Liver (tissue), 9 donors: ENCODE data around the gene RUNX1. TPM values are rescaled to one million over a fixed set of nuclear protein-coding genes. Genes with fewer than 3 reads are reported as not detected.

Source experiments
- DNase-seq: peaks from one replicate; pipeline ENCODE4 v3.0.0-alpha.2; 2017; ENCODE audit warnings: low spot score
- H3K27ac ChIP-seq, 2 donors: one replicate each; pipeline ENCODE4 v1.7.0; 2013; ENCODE audit warnings: inconsistent platforms in 2 of 2, low read length in 2 of 2, control low read depth in 1 of 2, low read depth in 1 of 2, mild to moderate bottlenecking in 1 of 2
- H3K27me3 ChIP-seq, 4 donors: one replicate each; pipeline versions ENCODE4 v1.6.1 to v1.7.0; 2013; ENCODE audit warnings: low read length in 3 of 4, inconsistent platforms in 1 of 4, mild to moderate bottlenecking in 1 of 4, moderate library complexity in 1 of 4; ENCODE audit not compliant: control insufficient read depth in 4 of 4, insufficient read depth in 4 of 4
- H3K36me3 ChIP-seq, 4 donors: one replicate each; pipeline versions ENCODE4 v1.6.1 to v1.7.0; 2013; ENCODE audit warnings: low read length in 3 of 4, mild to moderate bottlenecking in 3 of 4, low read depth in 1 of 4, moderate library complexity in 1 of 4; ENCODE audit not compliant: control insufficient read depth in 4 of 4, insufficient read depth in 3 of 4
- H3K4me1 ChIP-seq, 4 donors: one replicate each; pipeline versions ENCODE4 v1.6.1 to v1.7.0; 2013; ENCODE audit warnings: low read length in 3 of 4, mild to moderate bottlenecking in 3 of 4, moderate library complexity in 1 of 4; ENCODE audit not compliant: control insufficient read depth in 4 of 4, insufficient read depth in 4 of 4
- H3K4me3 ChIP-seq, 3 donors: one replicate each; pipeline versions ENCODE4 v1.6.1 to v1.7.0; 2013; ENCODE audit warnings: low read length in 3 of 3, control low read depth in 1 of 3, low read depth in 1 of 3, mild to moderate bottlenecking in 1 of 3
- H3K9ac ChIP-seq, 2 donors: one replicate each; pipeline ENCODE4 v1.7.0; 2013; ENCODE audit warnings: low read length in 2 of 2, mild to moderate bottlenecking in 2 of 2, moderate library complexity in 2 of 2, control low read depth in 1 of 2, low read depth in 1 of 2
- H3K9me3 ChIP-seq, 4 donors: one replicate each; pipeline versions ENCODE4 v1.6.1 to v1.7.0; 2013; ENCODE audit warnings: low read length in 3 of 4; ENCODE audit not compliant: control insufficient read depth in 4 of 4
- ATF3 ChIP-seq: IDR thresholded peaks from 2 replicates; pipeline ENCODE4 v1.6.1; 2016; ENCODE audit warnings: antibody characterized with exemption
- CTCF ChIP-seq: fragments of 150-350 bp; IDR thresholded peaks from 2 replicates; pipeline ENCODE4 v1.5.1; 2017; ENCODE audit warnings: improper control_type of control experiment, low read depth, low read length; ENCODE audit not compliant: missing input control
- EGR1 ChIP-seq, 2 donors: IDR thresholded peaks; 2 replicates each; pipeline ENCODE4 v1.6.1; 2016 to 2018; ENCODE audit warnings: antibody characterized with exemption in 2 of 2, low read depth in 2 of 2
- FOXA1 ChIP-seq: IDR thresholded peaks from 2 replicates; pipeline ENCODE4 v1.6.1; 2016; ENCODE audit warnings: antibody characterized with exemption
- FOXA2 ChIP-seq: IDR thresholded peaks from 2 replicates; pipeline ENCODE4 v1.6.1; 2016; ENCODE audit warnings: antibody characterized with exemption
- GABPA ChIP-seq, 2 donors: IDR thresholded peaks in 1 of 2; conservative IDR thresholded peaks in 1 of 2; 2 replicates each; pipeline ENCODE4 v1.6.1; 2016; ENCODE audit warnings: antibody characterized with exemption in 2 of 2, mild to moderate bottlenecking in 1 of 2, moderate library complexity in 1 of 2
- HNF4A ChIP-seq, 2 donors: conservative IDR thresholded peaks; 2 replicates each; pipeline ENCODE4 v1.6.1; 2016; ENCODE audit warnings: antibody characterized with exemption in 2 of 2, mild to moderate bottlenecking in 2 of 2
- HNF4G ChIP-seq: IDR thresholded peaks from 2 replicates; pipeline ENCODE4 v1.6.1; 2016; ENCODE audit warnings: antibody characterized with exemption
- JUND ChIP-seq, 2 donors: IDR thresholded peaks; 2 replicates each; pipeline ENCODE4 v1.6.1; 2016; ENCODE audit warnings: antibody characterized with exemption in 2 of 2
- MAX ChIP-seq: IDR thresholded peaks from 2 replicates; pipeline ENCODE4 v1.6.1; 2016; ENCODE audit warnings: antibody characterized with exemption
- NR2F2 ChIP-seq: IDR thresholded peaks from 2 replicates; pipeline ENCODE4 v1.6.1; 2016; ENCODE audit warnings: antibody characterized with exemption
- RAD21 ChIP-seq, 2 donors: IDR thresholded peaks; 2 replicates each; pipeline ENCODE4 v1.6.1; 2016; ENCODE audit warnings: antibody characterized with exemption in 2 of 2, mild to moderate bottlenecking in 2 of 2
- REST ChIP-seq: IDR thresholded peaks from 2 replicates; pipeline ENCODE4 v1.6.1; 2016; ENCODE audit warnings: antibody characterized with exemption, mild to moderate bottlenecking
- RXRA ChIP-seq, 2 donors: IDR thresholded peaks; 2 replicates each; pipeline ENCODE4 v1.6.1; 2017 to 2018; ENCODE audit warnings: antibody characterized with exemption in 2 of 2, mild to moderate bottlenecking in 1 of 2
- SP1 ChIP-seq: IDR thresholded peaks from 2 replicates; pipeline ENCODE4 v1.6.1; 2018; ENCODE audit warnings: antibody characterized with exemption, mild to moderate bottlenecking
- TAF1 ChIP-seq: conservative IDR thresholded peaks from 2 replicates; pipeline ENCODE4 v1.6.1; 2016; ENCODE audit warnings: antibody characterized with exemption, mild to moderate bottlenecking
- YY1 ChIP-seq: IDR thresholded peaks from 2 replicates; pipeline ENCODE4 v1.6.1; 2016; ENCODE audit warnings: antibody characterized with exemption, mild to moderate bottlenecking
- ZBTB33 ChIP-seq: IDR thresholded peaks from 2 replicates; pipeline ENCODE4 v1.6.1; 2016; ENCODE audit warnings: antibody characterized with exemption
- WGBS: extraction: QIAGEN DNeasy Blood & Tissue Kit; methylation state at CpG from one replicate; pipeline ENCODE4 v1.1.7; 2013; 5-methylcytosine and 5-hydroxymethylcytosine counted together
- polyA plus RNA-seq, 2 donors: library from polyadenylated mRNA; stranded (reverse) in 1 of 2; unstranded in 1 of 2; fragments of 200-250 nt in 1 of 2; fragments of >200 nt in 1 of 2; fragmentation: Nextera tagmentation in 1 of 2; extraction: Ambion mirVana in 1 of 2; gene quantifications; one replicate each; pipeline versions ENCODE4 v1.2.1 to v1.2.3, GENCODE V29; 2013 to 2015
- total RNA-seq, 2 donors: library from RNA; depleted of rRNA; stranded (reverse); fragments of >200 nt; gene quantifications; one replicate each; pipeline ENCODE4 v1.2.3, GENCODE V29; 2014
- donor health status: healthy.
- donor health status: healthy.
- donor health status: healthy.
- donor health status: healthy.
- donor health status: healthy.

The RUNX1 gene
- total and polyA plus RNA-seq, 4 donors = 0.98 to 7.2 (median 3.1) TPM

- H3K9me3 ChIP-seq = no peaks in the 10 kb centered on the region
- no peak overlapping the region for H3K9ac ChIP-seq
- H3K27me3 ChIP-seq = no peaks in the 10 kb centered on the region
- TF ChIP-seq TAF1 (no peak), SP1 (no peak), JUND (IDR thresholded peaks at IDR 0.05) (no peak), ZBTB33 (no peak), HNF4G (no peak), FOXA1 (no peak), REST (no peak), FOXA2 (no peak), YY1 (no peak), EGR1 (IDR thresholded peaks at IDR 0.05; ENCODE audit: low read depth in 2 of 2) (no peak), ATF3 (no peak), NR2F2 (no peak), RXRA (IDR thresholded peaks at IDR 0.05) (no peak), MAX (no peak), CTCF (no peak), GABPA (IDR thresholded peaks at IDR 0.05 in 1 of 2, conservative IDR thresholded peaks at IDR 0.05 in 1 of 2) (no peak), HNF4A (conservative IDR thresholded peaks at IDR 0.05) (no peak), RAD21 (IDR thresholded peaks at IDR 0.05) (no peak)
- no peaks in the 10 kb centered on the region for H3K36me3 ChIP-seq
- H3K4me3 ChIP-seq = no peak overlapping the region
- no peak for DNase-seq
- no peaks in the 10 kb centered on the region for H3K4me1 ChIP-seq
- WGBS = 98% methylated on average over 2 of the region's 2 CpGs
- H3K27ac ChIP-seq = no peak overlapping the region
Observed at GRCh38 chr21:34783815-34784214, 265.3 kb downstream of the RUNX1 start.
